Gastroesophageal sphincter (tissue), 4 donors: ENCODE data around the gene RALGAPB. TPM values are rescaled to one million over a fixed set of nuclear protein-coding genes. Genes with fewer than 3 reads are reported as not detected.

Experiments used
- ATAC-seq: fragments of 150-250 bp; one replicate; pipeline ENCODE4 v1.9.1; 2016; ENCODE audit warnings: mild to moderate bottlenecking, moderate library complexity
- H3K27ac ChIP-seq, 4 donors: fragments of 200-600 bp; sonication (generic) in 3 of 4; 1 replicate in 3 of 4; 2 replicates in 1 of 4; pipeline ENCODE4 v1.5.1; 2016 to 2019
- H3K27me3 ChIP-seq: fragments of 200-600 bp; sonication (generic); one replicate; pipeline ENCODE4 v1.5.1; 2019
- H3K36me3 ChIP-seq, 2 donors: fragments of 200-600 bp; sonication (generic); one replicate each; pipeline ENCODE4 v1.5.1; 2019; ENCODE audit warnings: control low read depth in 1 of 2
- H3K4me1 ChIP-seq, 3 donors: fragments of 200-600 bp; sonication (generic); 1 replicate in 2 of 3; 2 replicates in 1 of 3; pipeline ENCODE4 v1.5.1; 2016 to 2019; ENCODE audit warnings: control low read depth in 2 of 3
- H3K4me3 ChIP-seq, 2 donors: fragments of 200-600 bp; sonication (generic); one replicate each; pipeline ENCODE4 v1.5.1; 2019; ENCODE audit warnings: mild to moderate bottlenecking in 1 of 2, moderate library complexity in 1 of 2
- H3K9me3 ChIP-seq, 3 donors: fragments of 200-600 bp; sonication (generic); one replicate each; pipeline ENCODE4 v1.5.1; 2017 to 2019; ENCODE audit warnings: control low read depth in 2 of 3
- EP300 ChIP-seq: sonication (generic); formaldehyde crosslinking; IDR thresholded peaks from one replicate; pipeline ENCODE4 v1.6.1; 2017; ENCODE audit warnings: antibody characterized with exemption, mild to moderate bottlenecking
- POLR2A ChIP-seq, 2 donors: fragments of 450-650 bp; IDR thresholded peaks; one replicate each; pipeline ENCODE4 v1.6.1; 2017; ENCODE audit warnings: antibody characterized with exemption in 2 of 2, mild to moderate bottlenecking in 2 of 2, moderate library complexity in 1 of 2
- POLR2AphosphoS5 ChIP-seq: sonication (generic); formaldehyde crosslinking; IDR thresholded peaks from one replicate; pipeline ENCODE4 v1.6.1; 2017; ENCODE audit warnings: antibody characterized with exemption
- WGBS, 2 donors: methylation state at CpG; one replicate each; pipeline ENCODE4 v1.1.5; 2018; ENCODE audit warnings: low coverage in 1 of 2; 5-methylcytosine and 5-hydroxymethylcytosine counted together
- total RNA-seq, 4 donors: library from RNA; depleted of rRNA; stranded (reverse); fragments of >200 nt; gene quantifications; one replicate each; pipeline ENCODE4 v1.1.0, GENCODE V29; 2016
- TF ChIP-seq, protein P1 (sequence below), 4 experiments: fragments of 200-600 bp in 2 of 4; fragments of 450-650 bp in 2 of 4; sonication (generic) in 1 of 4; IDR thresholded peaks; one replicate each; pipeline ENCODE4 v1.5.1; 2017 to 2019; ENCODE audit warnings: antibody characterized with exemption in 4 of 4, mild to moderate bottlenecking in 2 of 4, moderate library complexity in 2 of 4

The RALGAPB gene
- total RNA-seq, 4 donors from 2014 or later: 26.0 to 42.3 (median 36.0) TPM

DNA sequence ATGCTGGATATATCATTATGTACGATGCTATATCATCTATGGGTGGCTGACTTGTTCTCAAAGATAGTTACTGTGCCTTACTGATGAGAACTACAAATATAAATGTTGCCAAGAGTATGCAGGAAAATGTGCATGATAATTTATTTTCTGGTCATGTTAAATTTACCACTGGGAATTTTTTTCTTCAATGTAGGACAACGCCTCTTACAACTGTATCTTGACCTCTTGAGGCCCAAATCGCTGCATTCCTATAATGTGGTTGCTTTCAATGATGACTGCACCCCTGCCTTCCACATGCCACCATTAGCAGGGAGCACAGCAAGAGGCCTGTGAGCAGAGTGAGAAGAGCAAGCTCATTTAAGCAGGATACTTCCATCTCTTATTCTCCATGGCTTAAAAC is 5.7 kb upstream of the RALGAPB start:
- WGBS, 2 donors: 70 to 100% methylated on average over 1 to 3 of the region's 3 CpGs
- no peaks in the 10 kb centered on the region for H3K9me3 ChIP-seq
- no peaks in the 10 kb centered on the region for H3K27me3 ChIP-seq
- H3K27ac ChIP-seq: no peak overlapping the region
- TF ChIP-seq, protein P1, sequence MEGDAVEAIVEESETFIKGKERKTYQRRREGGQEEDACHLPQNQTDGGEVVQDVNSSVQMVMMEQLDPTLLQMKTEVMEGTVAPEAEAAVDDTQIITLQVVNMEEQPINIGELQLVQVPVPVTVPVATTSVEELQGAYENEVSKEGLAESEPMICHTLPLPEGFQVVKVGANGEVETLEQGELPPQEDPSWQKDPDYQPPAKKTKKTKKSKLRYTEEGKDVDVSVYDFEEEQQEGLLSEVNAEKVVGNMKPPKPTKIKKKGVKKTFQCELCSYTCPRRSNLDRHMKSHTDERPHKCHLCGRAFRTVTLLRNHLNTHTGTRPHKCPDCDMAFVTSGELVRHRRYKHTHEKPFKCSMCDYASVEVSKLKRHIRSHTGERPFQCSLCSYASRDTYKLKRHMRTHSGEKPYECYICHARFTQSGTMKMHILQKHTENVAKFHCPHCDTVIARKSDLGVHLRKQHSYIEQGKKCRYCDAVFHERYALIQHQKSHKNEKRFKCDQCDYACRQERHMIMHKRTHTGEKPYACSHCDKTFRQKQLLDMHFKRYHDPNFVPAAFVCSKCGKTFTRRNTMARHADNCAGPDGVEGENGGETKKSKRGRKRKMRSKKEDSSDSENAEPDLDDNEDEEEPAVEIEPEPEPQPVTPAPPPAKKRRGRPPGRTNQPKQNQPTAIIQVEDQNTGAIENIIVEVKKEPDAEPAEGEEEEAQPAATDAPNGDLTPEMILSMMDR (IDR thresholded peaks at IDR 0.05): no peak
- TF ChIP-seq POLR2AphosphoS5 (no peak), EP300 (no peak), POLR2A (IDR thresholded peaks at IDR 0.05) (no peak)
- peaks cover 0 to 4% (median 0%) of the 10 kb centered on the region in 3 donors for H3K4me1 ChIP-seq
- H3K36me3 ChIP-seq: no peaks in the 10 kb centered on the region
- no peak overlapping the region for H3K4me3 ChIP-seq
- no peak for ATAC-seq

DNA sequence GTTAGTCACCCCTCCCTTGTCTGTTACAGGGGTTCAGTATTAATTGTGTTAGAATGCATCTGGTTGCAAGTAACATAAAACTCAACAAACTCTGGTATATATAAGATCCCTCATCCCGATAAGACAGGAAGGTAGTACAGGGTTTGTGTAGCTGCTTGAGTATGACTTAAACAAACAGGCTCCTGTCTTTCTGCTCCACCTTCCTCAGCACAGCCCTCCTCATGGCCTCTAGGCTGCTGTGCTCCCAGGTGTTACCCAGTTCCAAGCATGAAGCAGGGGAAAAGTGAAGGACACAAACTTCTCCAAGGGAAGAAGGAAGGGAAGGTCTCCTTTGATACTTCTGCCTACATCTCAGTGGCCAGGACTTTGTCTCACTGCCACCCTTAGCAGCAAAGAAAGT is 1.4 kb upstream of the RALGAPB start:
- Histone ChIP-seq H3K27ac (peak overlapping the region in 3 of 4 donors; percentile 93 to 95 (median 95)), H3K4me1 (peaks cover 0 to 39% (median 9%) of the 10 kb centered on the region in 3 donors), H3K27me3 (no peaks in the 10 kb centered on the region), H3K4me3 (no peak overlapping the region), H3K9me3 (no peaks in the 10 kb centered on the region), H3K36me3 (no peaks in the 10 kb centered on the region)
- TF ChIP-seq POLR2AphosphoS5 (no peak), POLR2A (IDR thresholded peaks at IDR 0.05) (no peak)
- 60 to 100% methylated on average over 1 of the region's 1 CpG for WGBS, 2 donors
- ATAC-seq: no peak

DNA sequence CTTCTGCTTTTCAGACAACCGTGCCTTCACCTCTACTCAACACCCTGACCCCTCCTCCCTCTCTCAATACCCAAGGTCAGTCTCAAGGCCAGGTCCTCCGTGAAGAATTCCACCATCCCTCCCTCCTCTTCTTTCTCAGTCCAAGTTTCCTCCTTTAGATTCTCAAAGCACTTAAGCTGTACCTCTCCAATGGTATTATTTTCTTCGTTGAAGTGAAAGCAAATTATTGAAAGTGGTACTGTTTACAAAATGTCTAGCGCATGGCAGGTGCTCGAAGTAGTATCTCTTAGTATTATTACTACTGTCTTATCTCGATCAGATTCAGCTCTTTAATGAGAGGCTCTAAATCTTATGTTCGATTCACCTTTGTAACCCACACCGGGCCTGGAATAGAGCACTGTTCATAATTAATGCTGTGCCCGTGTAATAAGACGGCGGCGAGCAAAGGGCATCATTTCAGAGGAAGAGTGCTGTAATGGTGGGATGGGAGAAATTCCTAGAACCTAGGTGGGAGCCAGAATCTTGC is 593 bp upstream of the RALGAPB start:
- Histone ChIP-seq H3K4me1 (peaks cover 0 to 45% (median 9%) of the 10 kb centered on the region in 3 donors), H3K27me3 (no peaks in the 10 kb centered on the region), H3K27ac (peak overlapping the region; percentile 25 to 95 (median 94)), H3K4me3 (peak overlapping the region; percentile 67 to 95), H3K9me3 (no peaks in the 10 kb centered on the region), H3K36me3 (no peaks in the 10 kb centered on the region)
- ATAC-seq: peak; percentile 6
- WGBS, 2 donors: 12 to 13% methylated on average over 10 of the region's 12 CpGs
- TF ChIP-seq, protein P1 (IDR thresholded peaks at IDR 0.05): no peak
- TF ChIP-seq POLR2A (IDR thresholded peaks at IDR 0.05): no peak
- TF ChIP-seq EP300: no peak
- no peak for TF ChIP-seq POLR2AphosphoS5

DNA sequence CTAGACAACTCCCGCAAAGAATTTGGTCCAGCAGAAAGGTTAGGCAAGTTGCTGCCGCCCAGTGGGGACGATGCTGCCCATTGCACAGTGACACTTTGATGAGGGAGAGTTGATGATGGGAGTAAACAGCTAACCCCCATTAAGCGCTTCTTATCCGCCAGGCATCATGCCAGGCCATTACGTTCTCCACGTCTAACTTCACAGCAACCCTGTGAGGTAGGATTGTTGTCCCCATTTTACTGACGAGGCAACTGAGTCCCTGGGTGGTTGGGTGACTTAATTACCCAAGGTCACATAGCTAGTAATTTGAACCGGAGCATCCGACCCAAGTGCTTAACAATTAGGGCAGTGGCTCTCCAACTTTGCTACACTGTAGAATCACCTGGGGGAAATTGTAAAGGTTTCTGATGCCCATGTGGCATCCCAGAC is 738 bp downstream of the RALGAPB start:
- Histone ChIP-seq H3K4me3 (peak overlapping the region; percentile 67 to 95), H3K36me3 (no peaks in the 10 kb centered on the region), H3K4me1 (peaks cover 0 to 51% (median 9%) of the 10 kb centered on the region in 3 donors), H3K9me3 (no peaks in the 10 kb centered on the region), H3K27ac (peak overlapping the region in 3 of 4 donors; percentile 93 to 95 (median 95)), H3K27me3 (no peaks in the 10 kb centered on the region)
- WGBS, 2 donors: 0% methylated on average over 7 of the region's 10 CpGs; no CpG with 5 or more reads in 1 of the 2 donors
- TF ChIP-seq, protein P1 (IDR thresholded peaks at IDR 0.05): no peak
- no peak for TF ChIP-seq POLR2A (IDR thresholded peaks at IDR 0.05)
- no peak for TF ChIP-seq POLR2AphosphoS5
- TF ChIP-seq EP300: no peak
- ATAC-seq: no peak

DNA sequence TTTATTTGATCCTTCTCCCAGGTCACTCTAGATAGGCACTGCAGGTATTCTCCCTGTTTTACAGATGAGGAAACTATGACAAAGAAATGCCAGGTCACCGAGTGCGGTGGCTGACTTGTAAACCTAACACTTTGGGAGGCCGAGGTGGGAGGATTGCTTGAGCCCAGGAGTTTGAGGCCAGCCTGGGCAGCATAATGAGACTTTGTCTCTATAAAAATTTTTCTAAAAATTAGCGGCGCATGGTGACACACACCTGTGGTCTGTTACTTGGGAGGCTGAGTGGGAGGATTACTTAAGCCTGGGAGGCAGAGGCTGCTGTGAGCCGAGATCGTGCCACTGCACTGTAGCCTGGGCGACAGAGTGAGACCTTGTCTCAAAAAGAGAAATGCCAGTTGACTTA is 5.1 kb downstream of the RALGAPB start:
- peaks cover 0 to 44% (median 9%) of the 10 kb centered on the region in 3 donors for H3K4me1 ChIP-seq
- no peaks in the 10 kb centered on the region for H3K9me3 ChIP-seq
- H3K36me3 ChIP-seq: peaks cover 0 to 4% of the 10 kb centered on the region in 2 donors
- no peak for ATAC-seq
- TF ChIP-seq, protein P1 (IDR thresholded peaks at IDR 0.05): no peak
- TF ChIP-seq EP300 (no peak), POLR2AphosphoS5 (no peak), POLR2A (IDR thresholded peaks at IDR 0.05) (no peak)
- no peak overlapping the region for H3K4me3 ChIP-seq
- no peak overlapping the region for H3K27ac ChIP-seq
- WGBS, 2 donors: 98% methylated on average over 8 of the region's 8 CpGs; no CpG with 5 or more reads in 1 of the 2 donors
- no peaks in the 10 kb centered on the region for H3K27me3 ChIP-seq
